Ovary (tissue), 9 donors: ENCODE measurements around the gene PVALB. TPM values are rescaled to one million over a fixed set of nuclear protein-coding genes. Genes with fewer than 3 reads are reported as not detected.

Source experiments
- DNase-seq, 5 donors: peaks; one replicate each; pipeline ENCODE4 v3.0.0-alpha.2; 2019 to 2020
- H3K27ac ChIP-seq, 2 donors: fragments of 200-600 bp; one replicate each; pipeline versions ENCODE4 v1.5.1 to v1.8.0; 2019 to 2022
- H3K27me3 ChIP-seq: fragments of 200-600 bp; one replicate; pipeline ENCODE4 v1.8.0; 2022
- H3K36me3 ChIP-seq: fragments of 200-600 bp; sonication (generic); one replicate; pipeline ENCODE4 v1.5.1; 2019
- H3K4me1 ChIP-seq: one replicate; pipeline ENCODE4 v1.8.1; 2013; ENCODE audit warnings: mild to moderate bottlenecking, moderate library complexity; ENCODE audit not compliant: insufficient read depth
- H3K4me3 ChIP-seq: fragments of 200-600 bp; sonication (generic); one replicate; pipeline ENCODE4 v1.5.1; 2017
- H3K9me3 ChIP-seq, 2 donors: fragments of 200-600 bp in 1 of 2; sonication (generic) in 1 of 2; one replicate each; pipeline versions ENCODE4 v1.5.1 to v1.8.1; 2013 to 2019; ENCODE audit warnings: mild to moderate bottlenecking in 1 of 2, moderate library complexity in 1 of 2
- EP300 ChIP-seq: sonication (generic); formaldehyde crosslinking; IDR thresholded peaks from one replicate; pipeline ENCODE4 v1.6.1; 2017; ENCODE audit warnings: antibody characterized with exemption
- POLR2A ChIP-seq: fragments of 450-650 bp; IDR thresholded peaks from one replicate; pipeline ENCODE4 v1.6.1; 2017; ENCODE audit warnings: antibody characterized with exemption, mild to moderate bottlenecking, moderate library complexity
- WGBS, 3 donors: extraction: QIAGEN DNeasy Blood & Tissue Kit in 1 of 3; methylation state at CpG; one replicate each; pipeline versions ENCODE4 v1.1.5 to v1.1.7; 2013 to 2017; 5-methylcytosine and 5-hydroxymethylcytosine counted together
- intact Hi-C, 4 donors: fragments of 100-400 bp; cut with DNase I; formaldehyde crosslinking; loops; one replicate each; pipeline versions ENCODE4 v1.11.0 to v1.15.1; 2022 to 2023
- polyA plus RNA-seq, 2 donors: library from polyadenylated mRNA; stranded (reverse); fragments of 200-250 nt in 1 of 2; fragments of 350-450 nt in 1 of 2; fragmentation: Illumina TruSeq in 1 of 2; extraction: RNeasy Lipid Tissue Mini Kit (QIAGEN cat#74804) in 1 of 2; gene quantifications; one replicate each; pipeline ENCODE4 v1.2.3, GENCODE V29; 2013 to 2014
- total RNA-seq, 7 donors: library from RNA; depleted of rRNA in 2 of 7; stranded (reverse); fragments of >200 nt in 2 of 7; fragmentation: NEBNext Ultra II Directional in 3 of 7; extraction: Animal tissue kit (Norgen Biotek cat#: 25700) in 3 of 7; gene quantifications; one replicate each; pipeline versions ENCODE4 v1.1.0 to v1.2.4, GENCODE V29; 2016 to 2023
- TF ChIP-seq, protein P1 (sequence below), 3 donors: fragments of 450-650 bp in 2 of 3; fragments of 200-600 bp in 1 of 3; IDR thresholded peaks; one replicate each; pipeline versions ENCODE4 v1.5.1 to v1.8.0; 2016 to 2022; ENCODE audit warnings: antibody characterized with exemption in 3 of 3, mild to moderate bottlenecking in 1 of 3
- donor health status: DM: no; HTN: no; CAD: no; lungs with moderate emphysema.
- donor health status: DM: no; HTN: no; CAD: no.
- donor health status: Bipolar disorder and iron deficiency.
- donor health status: DM: yes; HTN: yes; CAD: no.
- donor health status: DM: no; HTN: no; CAD: no.
- donor health status: DM: yes; HTN: yes; CAD: no.

PVALB gene
- total and polyA plus RNA-seq, 9 donors: 0.41 to 0.47 TPM; not detected in 7

DNA sequence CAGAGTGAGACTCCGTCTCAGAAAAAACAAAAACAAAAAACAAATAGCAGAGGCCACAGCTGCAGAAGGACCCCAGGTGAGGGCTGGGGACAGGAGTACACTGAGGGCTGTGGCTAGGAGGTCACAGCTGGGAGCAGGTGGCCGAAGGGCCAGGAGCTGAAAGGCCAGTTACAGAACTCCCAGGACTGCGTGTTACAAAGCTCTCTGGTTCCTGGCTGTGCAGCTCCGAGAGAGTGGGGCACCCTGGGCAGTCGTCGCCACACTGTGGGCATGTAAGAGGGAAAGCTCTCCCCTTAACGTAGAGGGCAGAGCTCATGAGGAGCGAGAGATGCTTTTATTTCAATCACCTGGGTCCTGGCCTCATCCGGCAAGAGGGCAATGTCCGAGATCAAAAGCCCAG is 33.8 kb upstream of the PVALB start:
- Histone ChIP-seq H3K27me3 (no peaks in the 10 kb centered on the region), H3K4me1 (no peaks in the 10 kb centered on the region), H3K36me3 (no peaks in the 10 kb centered on the region), H3K27ac (no peak overlapping the region), H3K4me3 (no peak overlapping the region), H3K9me3 (no peaks in the 10 kb centered on the region)
- DNase-seq: no peak
- WGBS, 3 donors: 67 to 80% (median 73%) methylated on average over 10 of the region's 10 CpGs
- TF ChIP-seq, protein P1, sequence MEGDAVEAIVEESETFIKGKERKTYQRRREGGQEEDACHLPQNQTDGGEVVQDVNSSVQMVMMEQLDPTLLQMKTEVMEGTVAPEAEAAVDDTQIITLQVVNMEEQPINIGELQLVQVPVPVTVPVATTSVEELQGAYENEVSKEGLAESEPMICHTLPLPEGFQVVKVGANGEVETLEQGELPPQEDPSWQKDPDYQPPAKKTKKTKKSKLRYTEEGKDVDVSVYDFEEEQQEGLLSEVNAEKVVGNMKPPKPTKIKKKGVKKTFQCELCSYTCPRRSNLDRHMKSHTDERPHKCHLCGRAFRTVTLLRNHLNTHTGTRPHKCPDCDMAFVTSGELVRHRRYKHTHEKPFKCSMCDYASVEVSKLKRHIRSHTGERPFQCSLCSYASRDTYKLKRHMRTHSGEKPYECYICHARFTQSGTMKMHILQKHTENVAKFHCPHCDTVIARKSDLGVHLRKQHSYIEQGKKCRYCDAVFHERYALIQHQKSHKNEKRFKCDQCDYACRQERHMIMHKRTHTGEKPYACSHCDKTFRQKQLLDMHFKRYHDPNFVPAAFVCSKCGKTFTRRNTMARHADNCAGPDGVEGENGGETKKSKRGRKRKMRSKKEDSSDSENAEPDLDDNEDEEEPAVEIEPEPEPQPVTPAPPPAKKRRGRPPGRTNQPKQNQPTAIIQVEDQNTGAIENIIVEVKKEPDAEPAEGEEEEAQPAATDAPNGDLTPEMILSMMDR (IDR thresholded peaks at IDR 0.05): no peak
- no peak for TF ChIP-seq EP300
- no peak for TF ChIP-seq POLR2A
- intact Hi-C loops: no loop called here

DNA sequence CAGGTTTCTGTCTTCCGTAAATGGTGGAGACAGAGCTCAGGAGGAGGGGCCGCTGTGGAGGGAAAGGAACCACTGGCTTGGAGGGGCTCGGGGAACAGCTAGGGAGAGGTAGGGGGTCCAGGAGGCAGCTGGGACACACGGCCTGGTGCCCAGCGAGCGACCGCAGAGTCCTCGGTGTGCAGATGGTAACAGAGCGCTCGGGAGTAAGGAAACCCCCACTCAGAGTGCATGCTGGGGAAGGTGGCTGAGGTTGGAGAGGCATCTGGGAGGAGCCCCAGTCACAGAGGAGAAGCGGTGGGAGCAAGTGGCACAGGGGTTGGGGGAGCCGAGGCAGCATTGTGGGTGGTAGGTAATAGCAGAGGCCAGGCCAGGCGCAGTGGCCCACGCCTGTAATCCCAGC is 33.2 kb upstream of the PVALB start:
- intact Hi-C loops: no loop called here
- 50 to 62% (median 58%) methylated on average over 14 of the region's 14 CpGs for WGBS, 3 donors
- no peaks in the 10 kb centered on the region for H3K36me3 ChIP-seq
- DNase-seq: no peak
- TF ChIP-seq, protein P1 (IDR thresholded peaks at IDR 0.05): no peak
- TF ChIP-seq EP300: no peak
- no peak for TF ChIP-seq POLR2A
- H3K27me3 ChIP-seq: no peaks in the 10 kb centered on the region
- no peaks in the 10 kb centered on the region for H3K9me3 ChIP-seq
- no peak overlapping the region for H3K27ac ChIP-seq
- H3K4me1 ChIP-seq: no peaks in the 10 kb centered on the region
- H3K4me3 ChIP-seq: no peak overlapping the region

DNA sequence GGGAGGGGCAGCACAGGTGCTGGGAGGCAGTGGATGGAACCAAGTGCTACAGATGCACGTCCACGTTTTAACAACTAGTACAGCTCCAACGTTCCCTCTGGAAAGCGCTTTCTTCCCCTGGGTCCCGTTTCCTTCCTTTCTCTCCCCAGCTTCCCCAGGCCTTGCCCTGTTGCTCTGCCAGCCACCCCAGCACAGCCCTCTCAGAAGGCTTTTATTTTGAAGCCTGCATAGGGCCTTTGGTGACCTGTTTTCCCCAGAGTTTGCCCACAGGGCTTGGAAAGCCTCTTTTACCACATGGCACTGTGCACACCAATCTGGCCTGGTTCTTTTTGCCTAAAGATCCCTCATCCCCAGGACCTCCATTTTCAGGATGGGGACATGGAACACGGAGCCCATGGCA is 30.1 kb upstream of the PVALB start:
- WGBS, 3 donors: 38 to 50% (median 46%) methylated on average over 6 of the region's 6 CpGs
- H3K27me3 ChIP-seq: no peaks in the 10 kb centered on the region
- TF ChIP-seq POLR2A (no peak), EP300 (no peak)
- TF ChIP-seq, protein P1 (IDR thresholded peaks at IDR 0.05): no peak

DNA sequence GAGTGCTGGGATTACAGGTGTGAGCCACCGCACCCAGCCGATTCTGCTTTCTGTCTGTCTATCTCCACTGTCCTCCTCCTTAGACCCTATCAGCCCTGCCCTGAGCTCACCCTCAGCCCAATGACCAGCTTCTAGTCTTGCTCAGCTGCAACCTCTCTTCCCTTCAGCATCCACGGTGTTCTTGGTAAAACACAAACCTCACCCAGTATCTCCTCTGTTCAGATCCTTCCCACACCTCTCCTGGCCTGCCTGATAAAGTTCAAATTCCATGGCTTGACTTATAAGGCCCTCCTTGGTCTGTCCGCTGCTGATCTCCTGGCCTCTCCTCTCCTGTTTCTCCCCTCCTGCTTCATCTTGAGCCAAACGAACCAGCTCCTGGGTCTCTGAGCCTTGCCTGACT is 29.4 kb upstream of the PVALB start:
- no peak overlapping the region for H3K27ac ChIP-seq
- intact Hi-C loops: no loop called here
- no peaks in the 10 kb centered on the region for H3K36me3 ChIP-seq
- 51 to 55% (median 52%) methylated on average over 5 of the region's 5 CpGs for WGBS, 3 donors
- H3K4me1 ChIP-seq: no peaks in the 10 kb centered on the region
- TF ChIP-seq POLR2A: no peak
- TF ChIP-seq EP300: no peak
- TF ChIP-seq, protein P1 (IDR thresholded peaks at IDR 0.05): no peak
- no peak for DNase-seq
- no peak overlapping the region for H3K4me3 ChIP-seq
- no peaks in the 10 kb centered on the region for H3K9me3 ChIP-seq
- H3K27me3 ChIP-seq: no peaks in the 10 kb centered on the region

More for the DNA sequence above, 30.1 kb upstream of the PVALB start:
- no peaks in the 10 kb centered on the region for H3K4me1 ChIP-seq
- H3K4me3 ChIP-seq: no peak overlapping the region
- no peaks in the 10 kb centered on the region for H3K9me3 ChIP-seq
- no peaks in the 10 kb centered on the region for H3K36me3 ChIP-seq
- no peak overlapping the region for H3K27ac ChIP-seq
- intact Hi-C loops: no loop called here
- no peak for DNase-seq
